PFSK-1 (cell line): Measurements from ENCODE around the gene EHD2.

ENCODE experiments used
- FOXP2 ChIP-seq: optimal IDR thresholded peaks from 2 replicates; pipeline ENCODE3; 2011; ENCODE audit warnings: borderline replicate concordance, control low read depth, inconsistent platforms; ENCODE audit not compliant: insufficient read depth; ENCODE audit errors: extremely low read length, extremely low read depth
- POLR2AphosphoS5 ChIP-seq: IDR thresholded peaks from 2 replicates; pipeline ENCODE4 v1.6.1; 2012; ENCODE audit warnings: low read depth, mild to moderate bottlenecking, control low read depth, low read length, moderate library complexity
- REST ChIP-seq, 2 experiments: IDR thresholded peaks; 2 replicates each; pipeline versions ENCODE4 v1.6.1 to v1.8.0; 2011 to 2012; ENCODE audit warnings: low read depth in 2 of 2, low read length in 2 of 2, control low read depth in 1 of 2, inconsistent platforms in 1 of 2, mild to moderate bottlenecking in 1 of 2, moderate library complexity in 1 of 2; ENCODE audit not compliant: insufficient read depth in 1 of 2
- SIN3A ChIP-seq: IDR thresholded peaks from 2 replicates; pipeline ENCODE4 v1.6.1; 2012; ENCODE audit warnings: mild to moderate bottlenecking, low read length, moderate library complexity, borderline replicate concordance; ENCODE audit not compliant: insufficient read depth
- TAF1 ChIP-seq: IDR thresholded peaks from 2 replicates; pipeline ENCODE4 v1.6.1; 2012; ENCODE audit warnings: low read length, control low read depth, borderline replicate concordance; ENCODE audit not compliant: insufficient read depth

Gene EHD2

GRCh38 chr19:47719047-47719859 is 6.0 kb downstream of the EHD2 start:
- TF ChIP-seq REST (IDR thresholded peaks at IDR 0.05; ENCODE audit: insufficient read depth in 1 of 2, low read depth in 2 of 2, low read length in 2 of 2): 0 out of 4 replicates have a peak, but pooled peaks of 1 of the 2 experiments have one; percentile 6
- no peak for TF ChIP-seq TAF1
- peak; percentile 69 for TF ChIP-seq FOXP2
- TF ChIP-seq POLR2AphosphoS5: 0 out of 2 replicates have a peak, but pooled peaks have one; percentile 41
- no peak for TF ChIP-seq SIN3A

- TF ChIP-seq TAF1 (no peak), FOXP2 (no peak), POLR2AphosphoS5 (no peak), SIN3A (no peak), REST (IDR thresholded peaks at IDR 0.05; ENCODE audit: insufficient read depth in 1 of 2, low read depth in 2 of 2, low read length in 2 of 2) (no peak)
These were observed 7.6 kb downstream of the EHD2 start for GRCh38 chr19:47720669-47721422.

GRCh38 chr19:47723581-47723940 is 10.3 kb downstream of the EHD2 start:
- TF ChIP-seq POLR2AphosphoS5 (peak; percentile 42; the same call in 1 of the 2 replicates), FOXP2 (no peak)

- TF ChIP-seq REST (IDR thresholded peaks at IDR 0.05; ENCODE audit: insufficient read depth in 1 of 2, low read depth in 2 of 2, low read length in 2 of 2) (no peak), FOXP2 (no peak), SIN3A (no peak), POLR2AphosphoS5 (no peak), TAF1 (no peak)
These were observed 12.7 kb downstream of the EHD2 start for GRCh38 chr19:47725759-47726401.

- TF ChIP-seq TAF1 (no peak), REST (IDR thresholded peaks at IDR 0.05; ENCODE audit: insufficient read depth in 1 of 2, low read depth in 2 of 2, low read length in 2 of 2) (no peak), FOXP2 (no peak), POLR2AphosphoS5 (no peak), SIN3A (no peak)
These were observed 13.2 kb downstream of the EHD2 start for GRCh38 chr19:47726467-47726866.
